H1 (cell line): Measurements from ENCODE around the gene DRC1. TPM values are rescaled to one million over a fixed set of nuclear protein-coding genes. Genes with fewer than 3 reads are reported as not detected.

ENCODE experiments used
- CBX5 ChIP-seq: fragments of 300-800, 300-1000 bp; sonication (generic); IDR thresholded peaks from 2 replicates; pipeline ENCODE4 v1.7.1; 2016; ENCODE audit warnings: antibody characterized with exemption, low read length, low read depth
- CHD1 ChIP-seq: IDR thresholded peaks from 2 replicates; pipeline ENCODE4 v1.6.1; 2012; ENCODE audit warnings: low read depth, low read length, improper control_type of control experiment
- CTBP2 ChIP-seq: IDR thresholded peaks from 2 replicates; pipeline ENCODE4 v1.7.0; 2011; ENCODE audit warnings: borderline replicate concordance, mild to moderate bottlenecking, moderate library complexity, mixed read lengths, low read length; ENCODE audit not compliant: insufficient read depth, insufficient read length
- PHF8 ChIP-seq: fragments of 200-600 bp; sonication (generic); conservative IDR thresholded peaks from 2 replicates; pipeline ENCODE4 v1.7.1; 2012; ENCODE audit warnings: low read depth, mild to moderate bottlenecking, inconsistent platforms, low read length, moderate library complexity
- polyA plus RNA-seq, 7 experiments: library from polyadenylated mRNA; depleted of rRNA in 3 of 7; stranded (reverse) in 5 of 7; unstranded in 2 of 7; fragments of >200 nt in 5 of 7; fragments of 200-250 nt in 2 of 7; gene quantifications; 1 replicate in 5 of 7; 2 replicates in 1 of 7; 4 replicates in 1 of 7; pipeline versions ENCODE4 v1.2.1 to v1.2.3, GENCODE V29; 2011 to 2013; ENCODE audit warnings: missing spikeins in 2 of 7, mixed read lengths in 2 of 7
- total RNA-seq: library from RNA; stranded (reverse); fragmentation: NEBNext Ultra II Directional; extraction: Animal tissue kit (Norgen Biotek cat#: 25700); gene quantifications from 2 replicates; pipeline ENCODE4 v1.2.1, GENCODE V29; 2021
- TF ChIP-seq, protein P1 (sequence below): IDR thresholded peaks from 2 replicates; pipeline ENCODE4 v1.6.1; 2011; ENCODE audit warnings: low read length, improper control_type of control experiment

Gene DRC1
- total and polyA plus RNA-seq, 2 of the 8 experiments (the other 6 are each of a cell fraction or from before 2014, with no cell fraction given), result 0.08 TPM; not detected in 1

DNA sequence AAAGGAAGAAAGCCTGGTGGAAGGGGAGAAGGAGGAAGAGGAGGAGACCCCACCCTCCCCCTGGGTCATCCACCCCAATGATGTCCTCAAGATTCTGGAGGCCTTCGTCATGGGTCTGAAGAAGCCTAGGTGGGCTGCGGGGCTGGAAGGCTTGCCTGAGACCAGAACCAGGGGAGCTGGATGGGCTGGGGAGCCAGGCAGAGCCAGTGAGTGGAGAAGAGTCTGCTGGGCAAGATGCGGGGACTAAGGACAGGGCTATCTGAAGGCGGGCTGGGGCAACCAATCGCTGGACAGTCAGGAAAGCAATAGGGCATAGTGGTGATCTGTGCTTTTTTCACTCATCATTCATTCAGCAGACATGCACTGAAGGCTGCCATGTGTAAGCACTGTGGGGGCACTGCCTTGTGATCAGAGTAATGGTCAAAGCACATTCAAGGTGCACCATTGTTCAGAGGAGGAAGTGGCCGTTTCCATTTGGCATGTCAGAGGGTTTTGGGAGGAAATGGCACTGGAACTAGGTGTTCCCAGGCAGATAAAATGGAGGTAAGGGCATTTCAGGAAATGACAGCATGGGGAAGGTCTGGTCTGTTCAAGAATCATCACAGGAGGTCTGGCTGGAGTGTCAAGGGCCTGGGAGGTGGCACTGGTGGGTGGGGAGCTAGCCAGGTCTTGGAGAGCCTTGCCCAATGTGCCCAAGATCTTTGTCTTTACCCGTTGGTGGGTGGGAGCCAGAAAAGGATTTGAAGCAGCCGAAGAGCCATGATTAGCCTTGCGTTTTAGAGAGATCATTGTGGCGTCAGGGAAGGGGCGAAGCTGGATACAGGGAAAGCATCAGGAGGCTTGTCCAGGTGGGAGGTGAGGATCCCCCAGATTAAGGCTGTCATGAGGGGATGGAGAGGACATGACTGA, 52.0 kb downstream of the DRC1 start (continued):
- TF ChIP-seq PHF8 (no peak), CBX5 (no peak), CTBP2 (no peak), CHD1 (no peak)
- TF ChIP-seq, protein P1, sequence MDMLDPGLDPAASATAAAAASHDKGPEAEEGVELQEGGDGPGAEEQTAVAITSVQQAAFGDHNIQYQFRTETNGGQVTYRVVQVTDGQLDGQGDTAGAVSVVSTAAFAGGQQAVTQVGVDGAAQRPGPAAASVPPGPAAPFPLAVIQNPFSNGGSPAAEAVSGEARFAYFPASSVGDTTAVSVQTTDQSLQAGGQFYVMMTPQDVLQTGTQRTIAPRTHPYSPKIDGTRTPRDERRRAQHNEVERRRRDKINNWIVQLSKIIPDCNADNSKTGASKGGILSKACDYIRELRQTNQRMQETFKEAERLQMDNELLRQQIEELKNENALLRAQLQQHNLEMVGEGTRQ, result no peak
